Neural progenitor cell (in vitro differentiated cells): ENCODE results near the gene SLC15A4.

ENCODE experiments used
- CTCF ChIP-seq: fragments of 200-600 bp; sonication (generic); IDR thresholded peaks from 2 replicates; pipeline ENCODE4 v1.5.1; 2017; ENCODE audit warnings: antibody characterized with exemption, mild to moderate bottlenecking
- EZH2 ChIP-seq: fragments of 200-600 bp; sonication (generic); IDR thresholded peaks from 2 replicates; pipeline ENCODE4 v1.6.1; 2017; ENCODE audit warnings: antibody characterized with exemption, mild to moderate bottlenecking, moderate library complexity
- EZH2phosphoT487 ChIP-seq: fragments of 200-600 bp; sonication (generic); IDR thresholded peaks from 2 replicates; pipeline ENCODE4 v1.6.1; 2017; ENCODE audit warnings: antibody characterized with exemption

GRCh38 chr12:128792398-128792797 is 31.4 kb downstream of the SLC15A4 start:
- TF ChIP-seq CTCF (no peak), EZH2 (no peak), EZH2phosphoT487 (no peak)
